Smooth muscle cell (in vitro differentiated cells): ENCODE data around the gene NUDT21. TPM values are rescaled to one million over a fixed set of nuclear protein-coding genes. Genes with fewer than 3 reads are reported as not detected.
"Not testable (repeated sequence)": the region's sequence is repeated elsewhere in the genome, so short reads cannot be mapped to it uniquely, and the experiment has no call there.

Experiments used
- DNase-seq: peaks from one replicate; lab custom pipeline; 2025; ENCODE audit not compliant: unreplicated experiment; lab: John Stamatoyannopoulos, UW
- H2AFZ ChIP-seq: fragments of 200-600 bp; sonication (generic); 2 replicates; pipeline ENCODE4 v1.6.0; 2016; ENCODE audit warnings: antibody characterized with exemption, low read depth, mild to moderate bottlenecking
- H3F3A ChIP-seq: fragments of 200-600 bp; sonication (generic); 2 replicates; pipeline ENCODE4 v1.6.0; 2017; ENCODE audit warnings: antibody characterized with exemption, low read depth
- H3K27ac ChIP-seq: fragments of 200-600 bp; sonication (generic); 2 replicates; pipeline ENCODE4 v1.5.1; 2016; ENCODE audit warnings: low read depth, mild to moderate bottlenecking
- H3K27me3 ChIP-seq: fragments of 200-600 bp; sonication (generic); 2 replicates; pipeline ENCODE4 v1.6.1; 2016; ENCODE audit warnings: low read depth, mild to moderate bottlenecking
- H3K36me3 ChIP-seq: fragments of 200-600 bp; sonication (generic); 2 replicates; pipeline ENCODE4 v1.5.1; 2016; ENCODE audit warnings: low read depth
- H3K4me1 ChIP-seq: fragments of 200-600 bp; sonication (generic); 2 replicates; pipeline ENCODE4 v1.5.1; 2016; ENCODE audit warnings: low read depth
- H3K4me2 ChIP-seq: fragments of 200-600 bp; sonication (generic); 2 replicates; pipeline ENCODE4 v1.6.0; 2016; ENCODE audit warnings: mild to moderate bottlenecking
- H3K4me3 ChIP-seq: fragments of 200-600 bp; sonication (generic); 2 replicates; pipeline ENCODE4 v1.5.1; 2016; ENCODE audit warnings: mild to moderate bottlenecking
- H3K79me2 ChIP-seq: fragments of 200-600 bp; sonication (generic); 2 replicates; pipeline ENCODE4 v1.6.0; 2016; ENCODE audit warnings: low read depth, mild to moderate bottlenecking
- H3K9ac ChIP-seq: fragments of 200-600 bp; sonication (generic); 2 replicates; pipeline ENCODE4 v1.6.0; 2016; ENCODE audit warnings: low read depth
- H3K9me3 ChIP-seq: fragments of 200-600 bp; sonication (generic); replicated peaks from 2 replicates; pipeline ENCODE4 v1.5.1; 2016; ENCODE audit warnings: low read depth
- H4K20me1 ChIP-seq: fragments of 200-600 bp; sonication (generic); 2 replicates; pipeline ENCODE4 v1.6.0; 2016; ENCODE audit warnings: low read depth
- WGBS: methylation state at CpG from one replicate; pipeline ENCODE4 v1.1.7; 2016; ENCODE audit warnings: low lambda C conversion rate; 5-methylcytosine and 5-hydroxymethylcytosine counted together
- polyA plus RNA-seq: library from polyadenylated mRNA; unstranded; fragments of >200 nt; fragmentation: Nextera tagmentation; extraction: Ambion mirVana; gene quantifications from 2 replicates; pipeline ENCODE4 v1.2.1, GENCODE V29; 2016
- total RNA-seq: library from RNA; depleted of rRNA; stranded (reverse); fragments of >200 nt; gene quantifications from 2 replicates; pipeline ENCODE4 v1.2.3, GENCODE V29; 2014
- TF ChIP-seq, protein P1 (sequence below): fragments of 200-600 bp; sonication (generic); IDR thresholded peaks from 2 replicates; pipeline ENCODE4 v1.5.1; 2017; ENCODE audit warnings: borderline replicate concordance, mild to moderate bottlenecking, antibody characterized with exemption; ENCODE audit not compliant: insufficient read depth, poor library complexity, severe bottlenecking

NUDT21 gene
- total and polyA plus RNA-seq, 2 experiments from 2014 or later = 44.4 to 101 TPM

GRCh38 chr16:56382901-56383355, 68.2 kb downstream of the NUDT21 start:
- no peak overlapping the region for H2AFZ ChIP-seq
- no peaks in the 10 kb centered on the region for H3K4me1 ChIP-seq
- no peak overlapping the region for H3K4me3 ChIP-seq
- 74% methylated on average over 5 of the region's 5 CpGs for WGBS
- H3K4me2 ChIP-seq = no peak overlapping the region
- peaks cover 19% of the 10 kb centered on the region for H3K9me3 ChIP-seq
- H3K36me3 ChIP-seq = peaks cover 35% of the 10 kb centered on the region
- TF ChIP-seq, protein P1, sequence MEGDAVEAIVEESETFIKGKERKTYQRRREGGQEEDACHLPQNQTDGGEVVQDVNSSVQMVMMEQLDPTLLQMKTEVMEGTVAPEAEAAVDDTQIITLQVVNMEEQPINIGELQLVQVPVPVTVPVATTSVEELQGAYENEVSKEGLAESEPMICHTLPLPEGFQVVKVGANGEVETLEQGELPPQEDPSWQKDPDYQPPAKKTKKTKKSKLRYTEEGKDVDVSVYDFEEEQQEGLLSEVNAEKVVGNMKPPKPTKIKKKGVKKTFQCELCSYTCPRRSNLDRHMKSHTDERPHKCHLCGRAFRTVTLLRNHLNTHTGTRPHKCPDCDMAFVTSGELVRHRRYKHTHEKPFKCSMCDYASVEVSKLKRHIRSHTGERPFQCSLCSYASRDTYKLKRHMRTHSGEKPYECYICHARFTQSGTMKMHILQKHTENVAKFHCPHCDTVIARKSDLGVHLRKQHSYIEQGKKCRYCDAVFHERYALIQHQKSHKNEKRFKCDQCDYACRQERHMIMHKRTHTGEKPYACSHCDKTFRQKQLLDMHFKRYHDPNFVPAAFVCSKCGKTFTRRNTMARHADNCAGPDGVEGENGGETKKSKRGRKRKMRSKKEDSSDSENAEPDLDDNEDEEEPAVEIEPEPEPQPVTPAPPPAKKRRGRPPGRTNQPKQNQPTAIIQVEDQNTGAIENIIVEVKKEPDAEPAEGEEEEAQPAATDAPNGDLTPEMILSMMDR = no peak
- no peak overlapping the region for H3K27ac ChIP-seq
- H3K9ac ChIP-seq = no peak overlapping the region
- no peak for DNase-seq
- no peaks in the 10 kb centered on the region for H3K27me3 ChIP-seq
- H3K79me2 ChIP-seq = no peaks in the 10 kb centered on the region
- H3F3A ChIP-seq = no peaks in the 10 kb centered on the region
- no peaks in the 10 kb centered on the region for H4K20me1 ChIP-seq

- WGBS = 100% methylated on average over 4 of the region's 4 CpGs
- TF ChIP-seq, protein P1 = no peak
- H4K20me1 ChIP-seq = no peaks in the 10 kb centered on the region
- H3K9me3 ChIP-seq = peaks cover 19% of the 10 kb centered on the region
- H3K27ac ChIP-seq = no peak overlapping the region
- no peaks in the 10 kb centered on the region for H3K4me1 ChIP-seq
- peaks cover 32% of the 10 kb centered on the region for H3K36me3 ChIP-seq
- no peak overlapping the region for H3K9ac ChIP-seq
- H3K27me3 ChIP-seq = no peaks in the 10 kb centered on the region
- H3F3A ChIP-seq = no peaks in the 10 kb centered on the region
- H3K4me2 ChIP-seq = no peak overlapping the region
- no peaks in the 10 kb centered on the region for H3K79me2 ChIP-seq
- DNase-seq = no peak
- no peak overlapping the region for H3K4me3 ChIP-seq
- no peak overlapping the region for H2AFZ ChIP-seq
Observed at GRCh38 chr16:56382459-56382858, 68.7 kb downstream of the NUDT21 start.

DNA sequence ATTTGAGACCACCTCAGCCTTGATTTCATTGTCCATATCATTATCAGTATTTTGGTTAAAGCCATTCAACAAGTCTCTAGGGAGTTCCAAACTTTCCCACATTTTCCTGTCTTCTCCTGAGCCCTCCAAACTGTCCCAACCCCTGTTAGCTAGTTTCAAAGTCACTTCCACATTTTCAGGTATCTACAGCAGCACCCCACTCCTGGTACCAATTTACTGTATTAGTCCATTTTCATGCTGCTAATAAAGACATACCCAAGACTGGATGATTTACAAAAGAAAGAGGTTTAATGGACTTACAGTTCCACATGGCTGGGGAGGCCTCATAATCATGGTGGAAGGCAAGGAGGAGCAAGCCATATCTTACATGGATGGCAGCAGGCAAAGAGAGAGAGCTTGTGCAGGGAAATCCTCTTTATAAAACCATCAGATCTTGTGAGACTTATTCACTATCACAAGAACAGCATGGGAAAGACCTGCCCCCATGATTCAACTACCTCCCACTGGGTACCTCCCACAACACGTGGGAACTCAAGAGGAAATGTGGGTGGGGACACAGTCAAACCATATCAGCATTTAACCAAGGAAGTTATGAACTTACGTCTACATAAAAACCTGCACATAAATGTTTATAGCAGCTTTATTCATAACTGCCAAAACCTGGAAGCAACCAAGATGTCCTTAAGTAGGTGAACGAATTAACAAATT, 70.2 kb downstream of the NUDT21 start:
- H3F3A ChIP-seq, H4K20me1 ChIP-seq, H3K27me3 ChIP-seq, H3K4me1 ChIP-seq, DNase-seq, H3K4me3 ChIP-seq, H3K27ac ChIP-seq, H2AFZ ChIP-seq, H3K4me2 ChIP-seq, H3K9ac ChIP-seq: not testable (repeated sequence)
- Histone ChIP-seq H3K9me3 (peaks cover 19% of the 10 kb centered on the region), H3K36me3 (peaks cover 32% of the 10 kb centered on the region), H3K79me2 (peaks cover 13% of the 10 kb centered on the region)
- WGBS = 94% methylated on average over 3 of the region's 3 CpGs

Other genes with a start within 250 kb of the NUDT21 start
- 60.6 and 76.6 TPM in 2 replicates for gene AMFR, start 25.8 kb downstream of the NUDT21 start, total RNA-seq
- gene AMFR, start 25.8 kb downstream of the NUDT21 start, polyA plus RNA-seq = 45.2 and 49.1 TPM in 2 replicates
- gene OGFOD1, start 222 bp upstream of the NUDT21 start, total RNA-seq = 56.7 and 107 TPM in 2 replicates
- gene OGFOD1, start 222 bp upstream of the NUDT21 start, polyA plus RNA-seq = 55.8 and 68.7 TPM in 2 replicates
- gene BBS2, start 68.7 kb upstream of the NUDT21 start, total RNA-seq = 33.2 and 43.4 TPM in 2 replicates
- 20.4 and 32.7 TPM in 2 replicates for gene BBS2, start 68.7 kb upstream of the NUDT21 start, polyA plus RNA-seq
- gene MT4, start 113.7 kb upstream of the NUDT21 start, total RNA-seq = not detected in 2 replicates
- not detected in 2 replicates for gene MT4, start 113.7 kb upstream of the NUDT21 start, polyA plus RNA-seq
- not detected in 2 replicates for gene MT3, start 138.2 kb upstream of the NUDT21 start, total RNA-seq
- gene MT3, start 138.2 kb upstream of the NUDT21 start, polyA plus RNA-seq = 0.65 TPM in 1 of 2 replicates, not detected in the other
- gene MT2A, start 157.3 kb upstream of the NUDT21 start, total RNA-seq = 12.6 and 14.8 TPM in 2 replicates
- gene MT2A, start 157.3 kb upstream of the NUDT21 start, polyA plus RNA-seq = 171 and 225 TPM in 2 replicates
- gene MT1E, start 174.4 kb upstream of the NUDT21 start, total RNA-seq = 0.67 and 2.0 TPM in 2 replicates
- gene MT1E, start 174.4 kb upstream of the NUDT21 start, polyA plus RNA-seq = 2.2 and 10.3 TPM in 2 replicates
- gene MT1M, start 181.3 kb upstream of the NUDT21 start, total RNA-seq = not detected in 2 replicates
- gene MT1M, start 181.3 kb upstream of the NUDT21 start, polyA plus RNA-seq = 0.19 TPM in 1 of 2 replicates, not detected in the other
- gene MT1A, start 187.3 kb upstream of the NUDT21 start, total RNA-seq = not detected in 2 replicates
- not detected in 2 replicates for gene MT1A, start 187.3 kb upstream of the NUDT21 start, polyA plus RNA-seq
- gene MT1B, start 200.6 kb upstream of the NUDT21 start, total RNA-seq = not detected in 2 replicates
- not detected in 2 replicates for gene MT1B, start 200.6 kb upstream of the NUDT21 start, polyA plus RNA-seq
- 0.81 and 5.9 TPM in 2 replicates for gene MT1F, start 206.6 kb upstream of the NUDT21 start, total RNA-seq
- 0.50 and 2.3 TPM in 2 replicates for gene MT1F, start 206.6 kb upstream of the NUDT21 start, polyA plus RNA-seq
- not detected in 2 replicates for gene MT1G, start 216.7 kb upstream of the NUDT21 start, total RNA-seq
- gene MT1G, start 216.7 kb upstream of the NUDT21 start, polyA plus RNA-seq = 0.40 TPM in 1 of 2 replicates, not detected in the other
- not detected in 2 replicates for gene MT1H, start 218.5 kb upstream of the NUDT21 start, total RNA-seq
- gene MT1H, start 218.5 kb upstream of the NUDT21 start, polyA plus RNA-seq = not detected in 2 replicates
- 0.76 and 4.3 TPM in 2 replicates for gene MT1X, start 231.1 kb upstream of the NUDT21 start, total RNA-seq
- gene MT1X, start 231.1 kb upstream of the NUDT21 start, polyA plus RNA-seq = 11.7 and 12.8 TPM in 2 replicates